B cell (primary cell): Measurements from ENCODE around the gene PSTPIP1. TPM values are rescaled to one million over a fixed set of nuclear protein-coding genes. Genes with fewer than 3 reads are reported as not detected.

Experiments used
- ATAC-seq: fragments of 200-7000 bp; cut with Tn5 transposase; one replicate; pipeline ENCODE4 v1.10.0; 2021; ENCODE audit warnings: low read depth, mild to moderate bottlenecking, moderate number of reproducible peaks, moderate library complexity
- CTCF ChIA-PET: fragments of 350-600 bp; sonication (Branson Sonifier 250); formaldehyde crosslinking; loops from one replicate; lab custom pipeline; 2021; ENCODE audit warnings: antibody characterized with exemption, inconsistent platforms; lab: Charles Lee
- POLR2A ChIA-PET: fragments of 350-600 bp; sonication (Branson Sonifier 250); formaldehyde crosslinking; loops from one replicate; lab custom pipeline; 2021; ENCODE audit warnings: antibody characterized with exemption; lab: Charles Lee
- DNase-seq: peaks from one replicate; pipeline ENCODE4 v3.0.0; 2013
- H2AFZ ChIP-seq: 2 replicates; pipeline ENCODE4 v1.6.1; 2012; ENCODE audit warnings: mild to moderate bottlenecking, low read depth, low read length; ENCODE audit not compliant: insufficient read depth, poor library complexity, severe bottlenecking
- H3K27ac ChIP-seq, 2 donors: 1 replicate in 1 of 2; 2 replicates in 1 of 2; pipeline ENCODE4 v1.5.1; 2012 to 2013; ENCODE audit warnings: low read length in 2 of 2, mild to moderate bottlenecking in 2 of 2, moderate library complexity in 1 of 2
- H3K27me3 ChIP-seq, 4 experiments: fragments of 200-600 bp in 1 of 4; sonication (generic) in 1 of 4; replicated peaks in 1 of 4; 1 replicate in 2 of 4; 2 replicates in 2 of 4; pipeline versions ENCODE4 v1.6.1 to v1.7.0; 2013 to 2016; ENCODE audit warnings: low read length in 3 of 4, mild to moderate bottlenecking in 2 of 4, mixed read lengths in 1 of 4, moderate library complexity in 1 of 4; ENCODE audit not compliant: insufficient read depth in 4 of 4, control insufficient read depth in 3 of 4; ENCODE audit errors: control extremely low read depth in 1 of 4
- H3K36me3 ChIP-seq, 2 experiments: replicated peaks in 1 of 2; 1 replicate in 1 of 2; 2 replicates in 1 of 2; pipeline versions ENCODE4 v1.6.1 to v1.7.1; 2013; ENCODE audit warnings: low read length in 1 of 2; ENCODE audit not compliant: insufficient read depth in 2 of 2, control insufficient read depth in 1 of 2; ENCODE audit errors: control extremely low read depth in 1 of 2, extremely low read depth in 1 of 2
- H3K4me1 ChIP-seq, 2 donors: fragments of 200-600 bp in 1 of 2; sonication (generic) in 1 of 2; 1 replicate in 1 of 2; 2 replicates in 1 of 2; pipeline versions ENCODE4 v1.5.1 to v1.6.1; 2013 to 2017; ENCODE audit warnings: low read length in 2 of 2; ENCODE audit not compliant: control insufficient read depth in 2 of 2, insufficient read depth in 2 of 2
- H3K4me2 ChIP-seq: replicated peaks from 2 replicates; pipeline ENCODE3; 2012; ENCODE audit warnings: mild to moderate bottlenecking, low read depth, low read length; ENCODE audit not compliant: poor library complexity, severe bottlenecking
- H3K4me3 ChIP-seq, 5 experiments: fragments of 200-600 bp in 1 of 5; sonication (generic) in 1 of 5; 1 replicate in 3 of 5; 2 replicates in 2 of 5; pipeline versions ENCODE4 v1.5.1 to v1.7.0; 2011 to 2016; ENCODE audit warnings: low read length in 4 of 5, mild to moderate bottlenecking in 4 of 5, low read depth in 2 of 5, control low read depth in 1 of 5, moderate library complexity in 1 of 5; ENCODE audit not compliant: insufficient read depth in 1 of 5; ENCODE audit errors: control extremely low read depth in 1 of 5, extremely low read depth in 1 of 5
- H3K79me2 ChIP-seq: fragments of 200-600 bp; sonication (generic); one replicate; pipeline ENCODE4 v1.6.0; 2016; ENCODE audit warnings: low read length; ENCODE audit not compliant: control insufficient read depth, insufficient read depth
- H3K9ac ChIP-seq: fragments of 200-600 bp; sonication (generic); 2 replicates; pipeline ENCODE4 v1.6.1; 2017; ENCODE audit warnings: mild to moderate bottlenecking, low read length, moderate library complexity
- H3K9me3 ChIP-seq, 3 donors: one replicate each; pipeline versions ENCODE4 v1.6.1 to v1.7.1; 2013; ENCODE audit warnings: low read length in 2 of 3; ENCODE audit not compliant: control insufficient read depth in 2 of 3, insufficient read depth in 1 of 3; ENCODE audit errors: control extremely low read depth in 1 of 3
- H4K20me1 ChIP-seq: 2 replicates; pipeline ENCODE4 v1.6.0; 2012; ENCODE audit warnings: mild to moderate bottlenecking, low read length; ENCODE audit not compliant: insufficient read depth, control insufficient read depth, poor library complexity, severe bottlenecking
- H3K27ac Mint-ChIP-seq: one replicate; pipeline ENCODE4 v1.8.0; 2021; ENCODE audit warnings: mixed read lengths
- H3K27me3 Mint-ChIP-seq: one replicate; pipeline ENCODE4 v1.8.0; 2021; ENCODE audit warnings: mixed read lengths
- H3K4me1 Mint-ChIP-seq: one replicate; pipeline ENCODE4 v1.8.0; 2021; ENCODE audit warnings: mixed read lengths
- H3K4me3 Mint-ChIP-seq: one replicate; pipeline ENCODE4 v1.8.0; 2021; ENCODE audit warnings: mixed read lengths
- H3K9me3 Mint-ChIP-seq: one replicate; pipeline ENCODE4 v1.8.0; 2022; ENCODE audit warnings: mixed read lengths; ENCODE audit not compliant: insufficient read depth
- CTCF ChIP-seq: fragments of 200-600 bp; IDR thresholded peaks from one replicate; pipeline ENCODE4 v1.8.0; 2022; ENCODE audit warnings: antibody characterized with exemption, mild to moderate bottlenecking
- EZH2 ChIP-seq: IDR thresholded peaks from 2 replicates; pipeline ENCODE4 v1.6.1; 2012; ENCODE audit warnings: borderline replicate concordance, low read depth, mild to moderate bottlenecking, moderate library complexity, low read length; ENCODE audit not compliant: insufficient read depth, poor library complexity, severe bottlenecking
- WGBS: methylation state at CpG from one replicate; pipeline ENCODE4 v1.1.5; 2013; ENCODE audit warnings: missing lambda C conversion rate; ENCODE audit not compliant: insufficient coverage; 5-methylcytosine and 5-hydroxymethylcytosine counted together
- intact Hi-C: fragments of 100-400 bp; cut with micrococcal nuclease; formaldehyde crosslinking; loops from one replicate; pipeline ENCODE4 v1.10.0; 2022
- polyA plus RNA-seq: library from polyadenylated mRNA; depleted of rRNA; stranded (reverse); fragments of >200 nt; gene quantifications from 2 replicates; pipeline ENCODE4 v1.2.3, GENCODE V29; 2012
- total RNA-seq, 2 donors: library from RNA; stranded (reverse); fragments of 120-200 nt in 1 of 2; gene quantifications; 1 replicate in 1 of 2; 2 replicates in 1 of 2; pipeline versions ENCODE4 v1.2.3 to v1.2.4, GENCODE V29; 2013 to 2022

Gene PSTPIP1
- total and polyA plus RNA-seq, 2 donors (not counting 1 experiment from before 2014, with no cell fraction given), result 69.0 to 79.3 TPM

- peaks cover 22% of the 10 kb centered on the region for H3K79me2 ChIP-seq
- peaks cover 56% of the 10 kb centered on the region for H4K20me1 ChIP-seq
- no peaks in the 10 kb centered on the region for H3K27me3 ChIP-seq
- H3K4me1 ChIP-seq, result peaks cover 7 to 48% of the 10 kb centered on the region in 2 donors
- H3K36me3 ChIP-seq, result peaks cover 0 to 41% of the 10 kb centered on the region in 2 experiments
- ChIA-PET POLR2A (no interaction called here), CTCF (interaction anchor here (1.1 to 3.0 kb wide), 2 partner anchors 11 to 523 kb away, joined by 4 to 12 read pairs; no protein-coding TSS in a partner anchor)
- no peak overlapping the region for H3K4me3 Mint-ChIP-seq
- H3K4me3 ChIP-seq, result no peak overlapping the region
- H3K4me1 Mint-ChIP-seq, result peaks cover 22% of the 10 kb centered on the region
- no peak overlapping the region for H3K4me2 ChIP-seq
- ATAC-seq (no peak), DNase-seq (no peak)
- H3K9me3 ChIP-seq, result no peaks in the 10 kb centered on the region
- no peak overlapping the region for H3K27ac Mint-ChIP-seq
- no peaks in the 10 kb centered on the region for H3K27me3 Mint-ChIP-seq
- no peak overlapping the region for H3K9ac ChIP-seq
- no peak overlapping the region for H3K27ac ChIP-seq
- TF ChIP-seq CTCF (no peak), EZH2 (no peak)
- intact Hi-C loops, result no loop called here
- WGBS, result 79% methylated on average over 5 of the region's 6 CpGs
- H3K9me3 Mint-ChIP-seq, result no peaks in the 10 kb centered on the region
- no peak overlapping the region for H2AFZ ChIP-seq
Observed at GRCh38 chr15:77020348-77021087, 25.6 kb downstream of the PSTPIP1 start.

GRCh38 chr15:77021088-77021481 lies 26.2 kb downstream of the PSTPIP1 start:
- peaks cover 18% of the 10 kb centered on the region for H3K4me1 Mint-ChIP-seq
- no peaks in the 10 kb centered on the region for H3K27me3 Mint-ChIP-seq
- Histone ChIP-seq H3K4me3 (no peak overlapping the region), H3K79me2 (peaks cover 17% of the 10 kb centered on the region), H3K4me1 (peaks cover 4 to 42% of the 10 kb centered on the region in 2 donors), H3K27ac (no peak overlapping the region), H3K9me3 (no peaks in the 10 kb centered on the region), H3K36me3 (peaks cover 0 to 43% of the 10 kb centered on the region in 2 experiments), H3K27me3 (no peaks in the 10 kb centered on the region), H3K4me2 (no peak overlapping the region), H4K20me1 (peaks cover 50% of the 10 kb centered on the region), H3K9ac (no peak overlapping the region), H2AFZ (no peak overlapping the region)
- whole genome bisulfite sequencing, result 89% methylated on average over 8 of the region's 9 CpGs
- ChIA-PET CTCF (interaction anchor here (3.0 kb wide), 1 partner anchor 10 kb away, joined by 12 read pairs; no protein-coding TSS in a partner anchor), POLR2A (no interaction called here)
- H3K27ac Mint-ChIP-seq, result no peak overlapping the region
- DNase-seq, result no peak
- intact Hi-C loops, result no loop called here
- TF ChIP-seq EZH2 (no peak), CTCF (no peak)
- H3K9me3 Mint-ChIP-seq, result no peaks in the 10 kb centered on the region
- no peak overlapping the region for H3K4me3 Mint-ChIP-seq
- ATAC-seq, result no peak
